ENCODE results near the gene FUZ.

The FUZ gene

GRCh38 chr19:49764341-49764740, 48.8 kb downstream of the FUZ start:
- FAIRE-seq (no peak), DNase-seq (ENCODE audit: insufficient read length, low spot score) (no peak)

GRCh38 chr19:49763230-49763629, 49.9 kb downstream of the FUZ start, which contains the start of gene TSKS:
Gene TSKS (minus strand): TSS chr19:49763306. CDS start chr19:49763247, 59 bp downstream.
- FAIRE-seq (no peak), DNase-seq (ENCODE audit: insufficient read length, low spot score) (no peak)
- TF ChIP-seq CTCF (IDR thresholded peaks at IDR 0.05; ENCODE audit: insufficient read depth, missing control alignments) = no peak

More at GRCh38 chr19:49764341-49764740, 48.8 kb downstream of the FUZ start:
- TF ChIP-seq CTCF (IDR thresholded peaks at IDR 0.05; ENCODE audit: insufficient read depth, missing control alignments) = no peak

- DNase-seq (ENCODE audit: insufficient read length, low spot score) (no peak), FAIRE-seq (no peak)
- TF ChIP-seq CTCF (IDR thresholded peaks at IDR 0.05; ENCODE audit: insufficient read depth, missing control alignments) = no peak
Observed at GRCh38 chr19:49761625-49762311, 51.3 kb downstream of the FUZ start.

- TF ChIP-seq CTCF (IDR thresholded peaks at IDR 0.05; ENCODE audit: insufficient read depth, missing control alignments) = no peak
- FAIRE-seq (no peak), DNase-seq (ENCODE audit: insufficient read length, low spot score) (no peak)
Observed at GRCh38 chr19:49761249-49761624, 51.9 kb downstream of the FUZ start.

GRCh38 chr19:49758292-49758691, 54.8 kb downstream of the FUZ start:
- no peak for TF ChIP-seq CTCF (IDR thresholded peaks at IDR 0.05; ENCODE audit: insufficient read depth, missing control alignments)
- DNase-seq (ENCODE audit: insufficient read length, low spot score) (no peak), FAIRE-seq (no peak)

Measured in D721Med (cell line).